NAMALWA (cell line): ENCODE measurements around the gene ANKLE2.
"Not testable (repeated sequence)": the region's sequence is repeated elsewhere in the genome, so short reads cannot be mapped to it uniquely, and the experiment has no call there.

ENCODE experiments used
- DNase-seq: peaks from one replicate; pipeline ENCODE4 v3.0.0-alpha.2; 2015; ENCODE audit warnings: low spot score

Gene ANKLE2

DNA sequence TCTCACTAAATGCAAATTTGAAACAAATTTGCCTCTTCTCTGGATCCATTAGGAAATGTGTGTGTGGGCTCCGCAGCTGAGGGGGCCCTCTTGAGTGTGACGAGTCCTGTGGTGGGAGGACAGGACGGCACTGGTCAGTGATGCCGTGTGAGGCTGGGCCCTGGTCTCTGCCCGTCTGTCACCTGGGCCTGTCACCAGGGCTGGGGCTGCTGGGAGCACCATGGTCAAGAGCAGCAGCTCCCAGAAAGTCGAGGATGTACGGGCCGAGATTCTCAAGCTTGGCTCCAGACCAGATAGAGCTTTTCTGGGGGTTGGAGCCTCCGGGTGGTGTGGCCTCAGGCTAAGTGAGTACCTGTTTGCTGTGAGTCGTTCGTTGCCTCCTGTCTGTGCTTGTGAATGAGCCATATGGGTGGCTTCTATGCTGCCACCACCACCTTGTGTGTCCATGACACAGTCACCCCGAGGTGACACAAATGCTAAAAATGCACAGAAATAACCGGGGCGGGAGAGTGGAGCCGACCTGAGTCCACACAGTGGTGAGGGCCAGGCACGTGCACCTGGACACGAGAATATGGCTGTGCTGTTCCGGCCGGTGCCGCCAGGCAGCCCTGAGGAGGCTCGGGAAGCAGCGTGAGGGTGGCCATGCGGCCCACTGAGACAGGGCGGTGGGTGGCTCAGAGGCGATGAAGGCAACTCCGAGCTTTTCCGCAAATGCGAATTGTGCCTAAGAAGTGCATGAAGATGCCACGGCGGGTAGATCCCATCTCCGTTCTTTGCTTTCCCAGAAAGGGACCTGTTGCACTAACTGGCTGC is 42.3 kb downstream of the ANKLE2 start:
- no peak for DNase-seq

DNA sequence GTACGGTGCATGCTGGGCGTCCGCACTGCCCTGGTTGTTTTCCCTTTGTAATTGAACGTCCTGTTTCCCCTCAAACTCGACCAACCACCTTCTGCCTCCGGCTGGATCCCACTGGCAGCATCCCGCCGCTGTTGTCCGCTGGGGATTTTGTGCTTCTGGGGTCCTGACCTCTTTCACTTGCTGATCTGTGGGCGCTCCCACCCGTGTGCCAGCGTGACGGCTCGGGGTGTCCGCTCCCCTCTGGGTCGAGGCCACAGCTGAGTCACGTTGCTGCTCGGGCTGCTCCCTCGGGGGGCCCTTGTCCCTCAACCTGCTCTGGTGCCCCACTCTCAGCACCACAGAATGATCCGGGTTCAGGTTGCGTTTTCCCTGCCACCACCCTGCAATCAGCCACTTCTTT is 43.0 kb downstream of the ANKLE2 start:
- no peak for DNase-seq

DNA sequence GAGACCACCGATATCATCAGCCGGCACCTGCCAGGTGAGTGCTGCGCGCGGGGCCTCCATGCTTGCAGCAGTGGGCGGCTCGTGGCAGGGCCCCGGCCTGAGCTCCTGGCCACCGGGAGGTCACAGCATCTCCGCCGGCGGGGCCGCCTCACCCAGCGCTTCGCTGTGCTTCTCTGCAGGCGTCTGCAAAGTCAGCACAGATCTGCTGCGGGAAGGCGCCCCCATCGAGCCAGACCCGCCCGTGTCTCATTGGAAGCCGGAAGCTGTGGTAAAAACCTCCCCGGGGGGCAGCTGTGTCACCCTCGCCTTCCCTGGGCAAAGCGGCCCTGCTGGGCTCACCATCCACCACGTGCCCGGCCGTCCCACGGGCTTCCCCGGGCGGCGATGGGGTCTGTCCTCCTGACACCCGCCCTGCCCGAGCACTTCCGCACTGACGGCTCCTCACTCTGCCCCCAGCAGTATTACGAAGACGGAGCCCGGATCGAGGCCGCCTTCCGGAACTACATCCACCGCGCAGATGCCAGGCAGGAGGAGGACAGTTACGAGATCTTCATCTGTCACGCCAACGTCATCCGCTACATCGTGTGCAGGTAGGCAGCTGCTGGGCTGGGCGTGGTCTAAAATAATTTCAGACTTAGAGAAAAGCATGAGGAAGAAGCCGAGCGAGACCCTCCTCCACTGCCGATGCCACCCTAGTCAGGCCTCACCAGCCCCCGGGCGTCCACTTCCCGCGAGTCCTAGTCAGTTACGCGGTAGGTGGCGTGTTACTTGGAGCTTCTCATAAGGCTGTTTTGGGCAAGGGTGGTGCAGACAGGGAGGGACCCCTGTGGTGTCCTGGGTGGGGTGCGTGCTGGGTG is 43.9 kb downstream of the ANKLE2 start:
- no peak for DNase-seq

- no peak for DNase-seq
Measured at GRCh38 chr12:132717011-132717410, 44.6 kb downstream of the ANKLE2 start.

DNA sequence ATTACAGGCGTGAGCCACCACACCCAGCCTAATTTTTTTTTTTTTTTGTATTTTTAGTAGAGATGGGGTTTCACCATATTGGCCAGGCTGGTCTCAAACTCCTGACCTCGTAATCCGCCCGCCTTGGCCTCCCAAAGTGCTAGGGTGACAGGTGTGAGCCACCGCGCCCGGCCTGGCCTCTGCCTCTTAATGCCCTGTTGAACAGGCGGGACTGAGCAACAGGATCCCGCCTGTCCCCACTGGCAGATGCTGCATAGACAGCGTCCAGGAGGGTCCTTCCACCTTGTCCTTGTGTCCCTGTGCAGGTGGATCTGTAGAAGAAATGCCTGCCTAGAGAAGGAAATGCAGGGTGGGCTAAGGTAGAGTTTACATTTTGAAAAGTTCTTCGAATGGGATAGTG is 45.3 kb downstream of the ANKLE2 start:
- no peak for DNase-seq

DNA sequence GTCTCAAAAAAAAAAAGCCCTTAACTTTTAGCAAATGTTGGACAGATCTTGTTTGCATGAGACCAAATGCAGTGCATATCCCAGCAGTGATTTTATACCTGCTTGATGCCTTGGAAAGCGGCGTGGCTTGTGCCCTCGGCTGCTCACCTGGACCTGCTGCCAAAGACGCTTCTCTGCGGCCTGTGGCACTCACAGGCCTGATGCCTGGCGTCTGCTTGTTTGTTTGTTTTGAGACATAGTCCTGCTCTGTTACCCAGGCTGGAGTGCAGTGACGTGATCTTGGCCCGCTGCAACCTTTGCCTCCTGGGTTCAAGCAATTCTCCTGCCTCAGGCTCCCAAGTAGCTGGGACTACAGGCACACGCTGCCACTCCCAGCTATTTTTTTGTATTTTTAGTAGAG is 45.8 kb downstream of the ANKLE2 start:
- DNase-seq, result no peak

GRCh38 chr12:132713123-132713522 is 48.5 kb downstream of the ANKLE2 start:
- no peak for DNase-seq

DNA sequence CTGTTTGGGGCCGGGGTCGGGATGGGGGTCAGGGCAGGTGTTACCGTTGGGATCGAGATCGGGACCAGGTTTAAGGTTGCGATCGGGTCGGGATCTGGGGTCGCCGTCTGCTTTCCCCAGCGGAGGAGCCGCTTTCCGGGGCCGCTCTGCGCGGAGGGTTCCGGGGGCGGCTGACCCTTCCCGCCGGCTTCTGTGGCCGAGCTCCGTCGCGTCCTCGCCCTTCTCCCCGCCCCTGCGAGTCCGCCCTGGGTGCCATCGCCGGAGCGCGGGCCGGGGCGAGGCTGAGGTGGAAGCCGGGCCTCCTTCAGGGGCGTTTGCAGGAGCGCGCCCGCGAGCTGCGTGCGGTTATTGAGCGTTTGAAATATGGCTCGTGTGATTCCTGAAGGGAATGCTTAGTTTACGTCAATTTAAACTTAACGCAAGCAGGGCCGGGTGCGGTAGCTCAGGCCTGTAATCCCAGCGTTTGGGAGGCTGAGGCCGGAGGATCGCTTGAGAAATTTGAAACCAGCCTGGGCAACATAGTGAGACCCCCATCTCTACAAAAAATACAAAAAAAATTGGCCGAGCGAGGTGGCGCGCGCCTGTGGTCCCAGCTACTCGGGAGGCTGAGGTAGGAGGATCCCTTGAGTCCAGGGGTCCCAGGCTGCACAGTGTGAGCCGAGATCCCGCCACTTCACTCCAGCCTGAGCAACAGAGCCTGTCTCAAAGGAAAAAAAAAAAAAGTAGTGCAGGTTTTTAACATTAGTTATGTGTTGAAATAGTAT is 50.4 kb downstream of the ANKLE2 start:
- DNase-seq, result peak; percentile 40

DNA sequence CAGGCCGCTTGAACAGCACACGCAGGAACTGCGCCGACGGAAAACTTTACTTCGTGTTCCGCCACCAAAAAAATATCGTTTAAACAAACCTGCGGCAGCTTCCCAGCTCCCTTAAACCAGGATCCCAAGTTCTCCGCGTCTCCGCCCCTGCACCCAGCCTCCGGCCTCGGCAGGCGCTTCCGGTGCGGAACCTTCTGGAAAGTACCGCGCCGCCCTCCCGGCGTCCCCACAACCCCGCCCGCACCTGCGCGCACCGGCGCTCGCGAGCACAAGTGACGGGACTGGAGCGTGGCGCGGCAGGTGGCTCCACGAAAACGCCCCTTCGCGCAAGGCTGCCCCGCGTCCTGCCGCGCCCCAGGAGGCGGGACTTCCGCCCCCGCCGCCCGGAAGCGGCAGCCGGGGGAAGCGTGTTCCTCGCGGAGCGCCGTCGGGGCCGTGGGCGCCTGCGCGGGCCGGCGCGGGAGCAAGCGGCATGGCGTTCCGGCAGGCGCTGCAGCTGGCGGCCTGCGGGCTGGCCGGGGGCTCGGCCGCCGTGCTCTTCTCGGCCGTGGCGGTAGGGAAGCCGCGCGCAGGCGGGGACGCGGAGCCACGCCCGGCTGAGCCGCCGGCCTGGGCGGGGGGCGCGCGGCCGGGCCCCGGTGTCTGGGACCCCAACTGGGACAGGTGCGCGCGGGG is 51.1 kb downstream of the ANKLE2 start, which contains the start of gene PGAM5:
Gene PGAM5 (plus strand): TSS at position 438 of the 675 bp plus-strand sequence. CDS start 35 bp downstream, at position 473.
- DNase-seq, result peak; percentile 95

DNA sequence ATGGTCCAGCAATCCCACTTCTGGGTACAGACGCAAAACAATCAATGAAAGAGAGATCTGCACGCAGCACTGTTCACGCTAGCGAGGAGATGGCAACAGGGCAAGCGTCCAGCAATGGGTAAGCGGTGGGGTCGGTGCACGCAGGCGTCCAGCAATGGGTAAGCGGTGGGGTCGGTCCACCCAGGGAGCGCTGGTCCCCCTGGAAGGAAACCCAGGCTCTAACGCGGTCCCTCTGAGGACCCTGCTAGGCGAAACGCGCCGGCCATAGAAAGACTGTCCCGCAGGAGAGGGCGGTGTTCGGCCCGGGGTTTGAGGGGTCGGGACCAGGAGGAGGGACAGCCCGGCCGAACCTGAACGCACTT is 51.6 kb downstream of the ANKLE2 start:
- DNase-seq, result no peak

- no peak for DNase-seq
Measured at GRCh38 chr12:132708150-132708549, 53.5 kb downstream of the ANKLE2 start.

DNA sequence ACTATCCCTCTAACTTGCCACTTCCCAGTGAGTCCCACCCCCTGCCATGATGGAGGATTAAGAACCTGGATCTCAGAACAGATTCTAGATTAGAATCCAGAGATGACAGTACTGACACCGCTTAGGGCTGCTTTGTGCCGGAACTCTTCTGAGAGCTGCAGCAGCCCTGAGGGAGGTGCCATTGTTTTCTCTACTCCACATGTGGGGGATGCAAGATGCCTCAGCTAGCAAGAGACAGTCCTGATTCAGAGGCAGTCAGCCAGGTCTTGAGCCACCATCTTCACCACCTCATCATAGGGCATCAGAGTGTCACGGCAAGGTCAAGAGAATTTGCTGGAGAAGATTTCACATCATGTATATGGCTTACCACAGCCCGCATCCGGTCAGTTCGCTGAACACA is 54.4 kb downstream of the ANKLE2 start:
- no peak for DNase-seq

DNA sequence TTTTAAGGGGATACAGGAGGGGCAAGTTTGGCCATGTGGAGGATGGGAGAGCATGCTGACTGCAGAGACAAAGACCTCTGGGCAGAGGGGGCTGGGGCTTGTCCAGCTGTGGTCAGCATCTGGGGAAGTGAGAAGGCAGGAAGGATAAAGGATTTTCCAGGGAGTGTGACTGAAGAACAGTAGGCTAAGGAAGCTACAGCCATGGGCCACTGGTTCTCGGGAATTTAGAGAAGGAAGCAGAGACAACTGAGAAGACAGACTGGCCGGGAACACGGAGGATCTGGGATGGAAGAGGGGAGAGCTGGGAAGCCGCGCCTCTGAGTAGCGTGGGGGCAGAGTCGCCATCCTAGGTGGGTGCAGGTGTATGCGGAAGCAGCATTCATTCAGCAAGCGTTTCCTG is 58.0 kb downstream of the ANKLE2 start:
- DNase-seq, result no peak

DNA sequence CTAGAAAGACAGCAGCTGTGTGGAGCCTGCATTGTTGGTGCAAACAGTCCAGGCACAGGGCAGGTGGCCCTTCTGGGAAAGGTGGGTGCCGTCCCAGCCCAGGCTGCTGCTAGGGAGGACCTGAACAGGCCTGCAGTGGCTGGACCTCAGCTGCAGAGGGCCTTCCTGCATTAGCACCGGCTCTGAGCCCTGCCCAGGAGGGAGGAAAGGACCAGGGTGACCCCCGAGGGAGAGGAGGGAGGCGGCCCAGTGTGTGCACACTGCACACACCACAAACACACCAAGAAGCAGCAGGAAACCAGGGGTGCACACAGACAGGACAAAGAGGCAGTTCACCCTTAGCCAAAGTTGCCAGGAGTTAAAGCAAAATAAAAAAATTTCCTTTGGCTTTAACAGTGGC is 59.0 kb downstream of the ANKLE2 start:
- DNase-seq, result no peak

GRCh38 chr12:132700212-132700822 is 61.3 kb downstream of the ANKLE2 start:
- DNase-seq, result peak; percentile 66

GRCh38 chr12:132698341-132698740 is 63.3 kb downstream of the ANKLE2 start:
- no peak for DNase-seq

DNA sequence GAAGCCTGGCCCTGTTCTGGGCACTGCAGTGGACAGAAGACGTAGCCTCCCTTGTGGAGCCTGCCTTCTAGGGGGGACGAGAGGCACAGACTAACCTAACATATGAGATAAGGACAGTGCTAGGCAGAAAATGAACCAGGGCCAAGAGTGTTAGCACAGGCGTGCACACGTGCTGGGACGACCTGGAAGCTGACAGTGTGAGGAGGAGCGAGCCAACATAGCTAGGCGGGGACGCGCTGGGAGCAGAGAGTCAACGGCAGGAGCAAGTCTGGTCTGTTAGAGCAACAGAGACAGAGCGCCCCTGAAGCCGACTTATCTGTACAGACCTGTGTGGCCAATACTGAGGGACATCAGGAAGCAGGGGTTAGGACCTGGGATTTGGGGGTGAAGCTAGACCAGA is 66.2 kb downstream of the ANKLE2 start:
- no peak for DNase-seq

GRCh38 chr12:132694888-132695287 is 66.7 kb downstream of the ANKLE2 start:
- DNase-seq, result not testable (repeated sequence)

DNA sequence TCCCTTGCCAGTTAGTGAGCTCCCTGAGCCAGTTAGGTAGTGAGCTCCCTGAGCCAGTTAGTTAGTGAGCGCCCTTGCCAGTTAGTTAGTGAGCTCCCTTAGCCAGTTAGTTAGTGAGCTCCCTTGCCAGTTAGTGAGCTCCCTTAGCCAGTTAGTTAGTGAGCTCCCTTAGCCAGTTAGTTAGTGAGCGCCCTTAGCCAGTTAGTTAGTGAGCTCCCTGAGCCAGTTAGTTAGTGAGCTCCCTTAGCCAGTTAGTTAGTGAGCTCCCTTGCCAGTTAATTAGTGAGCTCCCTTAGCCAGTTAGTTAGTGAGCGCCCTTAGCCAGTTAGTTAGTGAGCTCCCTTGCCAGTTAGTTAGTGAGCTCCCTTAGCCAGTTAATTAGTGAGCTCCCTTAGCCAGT is 69.6 kb downstream of the ANKLE2 start:
- not testable (repeated sequence) for DNase-seq

GRCh38 chr12:132690112-132690511 is 71.5 kb downstream of the ANKLE2 start:
- no peak for DNase-seq

DNA sequence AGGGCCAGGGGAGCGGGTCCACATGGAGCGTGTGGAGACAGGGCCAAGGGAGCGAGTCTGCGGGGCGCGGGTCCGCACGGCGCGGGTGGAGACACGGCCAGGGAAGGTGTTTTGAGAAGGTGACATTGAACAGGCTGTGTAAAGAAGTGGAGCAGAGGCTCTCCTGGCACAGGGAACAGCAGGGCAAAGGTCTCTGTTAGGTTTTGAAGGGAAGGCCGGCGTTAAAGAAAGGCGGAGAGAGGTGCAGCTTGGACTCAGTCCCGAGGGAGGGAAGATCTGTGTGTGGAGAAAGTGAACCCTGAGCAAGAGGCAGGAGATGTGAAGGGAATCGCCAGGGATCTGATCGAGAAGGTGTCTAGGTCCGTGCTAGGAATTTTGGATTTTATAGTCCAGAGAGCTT is 72.4 kb downstream of the ANKLE2 start:
- no peak for DNase-seq
